HCT116 (cell line): ENCODE data around the gene PLEKHA4.

Experiments
- CBX3 ChIP-seq: IDR thresholded peaks from 2 replicates; pipeline ENCODE4 v1.6.1; 2012; ENCODE audit warnings: low read depth
- CEBPB ChIP-seq: IDR thresholded peaks from 2 replicates; pipeline ENCODE4 v1.6.1; 2012; ENCODE audit warnings: low read depth
- CTCF ChIP-seq, 3 experiments: fragments of 200-600 bp in 1 of 3; sonication (generic) in 1 of 3; IDR thresholded peaks in 2 of 3; conservative IDR thresholded peaks in 1 of 3; 2 replicates each; pipeline ENCODE4 v1.5.1; 2012 to 2017; ENCODE audit warnings: low read depth in 2 of 3, low read length in 2 of 3, antibody characterized with exemption in 1 of 3, borderline replicate concordance in 1 of 3, control low read depth in 1 of 3, mild to moderate bottlenecking in 1 of 3, mixed read lengths in 1 of 3, mixed run types in 1 of 3, moderate library complexity in 1 of 3; ENCODE audit not compliant: insufficient read depth in 1 of 3
- EZH2phosphoT487 ChIP-seq: fragments of 200-600 bp; IDR thresholded peaks from 2 replicates; pipeline ENCODE4 v1.6.1; 2018; ENCODE audit warnings: antibody characterized with exemption, borderline replicate concordance
- FOSL1 ChIP-seq: IDR thresholded peaks from 2 replicates; pipeline ENCODE4 v1.6.1; 2012; ENCODE audit warnings: low read depth
- JUND ChIP-seq: IDR thresholded peaks from 2 replicates; pipeline ENCODE4 v1.6.1; 2012
- POLR2A ChIP-seq: IDR thresholded peaks from 2 replicates; pipeline ENCODE4 v1.7.0; 2011; ENCODE audit warnings: borderline replicate concordance; ENCODE audit not compliant: insufficient read depth, insufficient read length; ENCODE audit errors: extremely low read depth
- POLR2AphosphoS5 ChIP-seq: IDR thresholded peaks from 2 replicates; pipeline ENCODE4 v1.6.1; 2011; ENCODE audit warnings: mild to moderate bottlenecking, low read depth, low read length, moderate library complexity
- REST ChIP-seq: IDR thresholded peaks from 2 replicates; pipeline ENCODE4 v1.6.1; 2012; ENCODE audit warnings: low read depth
- SP1 ChIP-seq: IDR thresholded peaks from 2 replicates; pipeline ENCODE4 v1.6.1; 2012; ENCODE audit warnings: low read depth
- TCF7L2 ChIP-seq: IDR thresholded peaks from 2 replicates; pipeline ENCODE4 v1.7.0; 2011; ENCODE audit warnings: borderline replicate concordance, inconsistent platforms; ENCODE audit not compliant: insufficient read depth, insufficient read length; ENCODE audit errors: extremely low read depth
- ZBTB33 ChIP-seq: IDR thresholded peaks from 2 replicates; pipeline ENCODE4 v1.6.1; 2011; ENCODE audit warnings: mild to moderate bottlenecking, low read length, moderate library complexity; ENCODE audit not compliant: insufficient replicate concordance; ENCODE audit errors: extremely low read depth
- ZNF274 ChIP-seq: fragments of 200-500 bp; sonication (Bioruptor generic); IDR thresholded peaks from 2 replicates; pipeline ENCODE4 v1.6.1; 2014; ENCODE audit warnings: mild to moderate bottlenecking, low read depth, low read length, inconsistent platforms

GRCh38 chr19:48844472-48844871 lies 23.9 kb downstream of the PLEKHA4 start:
- TF ChIP-seq CTCF (IDR thresholded peaks at IDR 0.05 in 2 of 3, conservative IDR thresholded peaks at IDR 0.05 in 1 of 3; ENCODE audit: borderline replicate concordance in 1 of 3, insufficient read depth in 1 of 3, low read depth in 2 of 3, low read length in 2 of 3) (peak in 1 of 3 experiments; percentile 26; a peak in 3 of 6 replicates), JUND (no peak), EZH2phosphoT487 (no peak), TCF7L2 (no peak), ZNF274 (no peak), CBX3 (no peak), POLR2A (no peak), REST (no peak), POLR2AphosphoS5 (no peak), FOSL1 (no peak), SP1 (0 out of 2 replicates have a peak, but pooled peaks have one; percentile 21), CEBPB (no peak), ZBTB33 (no peak)
